Kidney (tissue), 14 donors: ENCODE data around the gene BAIAP2L2. TPM values are rescaled to one million over a fixed set of nuclear protein-coding genes. Genes with fewer than 3 reads are reported as not detected.
"Not testable (repeated sequence)": the region's sequence is repeated elsewhere in the genome, so short reads cannot be mapped to it uniquely, and the experiment has no call there.

Experiments used
- DNase-seq, 5 donors: peaks; one replicate each; pipeline ENCODE4 v3.0.0-alpha.2; 2013 to 2020
- FAIRE-seq: peaks from 2 replicates; lab custom pipeline; 2012; peaks lifted over from hg19 to GRCh38; lab: Jason Lieb, UNC
- H3K27ac ChIP-seq, 2 donors: one replicate each; pipeline ENCODE4 v1.7.0; 2013; ENCODE audit warnings: low read depth in 2 of 2, low read length in 2 of 2, inconsistent platforms in 1 of 2
- H3K27me3 ChIP-seq: one replicate; pipeline ENCODE4 v1.7.1; 2013; ENCODE audit warnings: low read length, inconsistent platforms; ENCODE audit not compliant: control insufficient read depth, insufficient read depth
- H3K36me3 ChIP-seq, 3 donors: one replicate each; pipeline versions ENCODE4 v1.7.0 to v1.7.1; 2013; ENCODE audit warnings: low read length in 3 of 3, control low read depth in 1 of 3, inconsistent platforms in 1 of 3; ENCODE audit not compliant: insufficient read depth in 3 of 3, control insufficient read depth in 2 of 3
- H3K4me1 ChIP-seq, 3 donors: one replicate each; pipeline versions ENCODE4 v1.7.0 to v1.7.1; 2013; ENCODE audit warnings: low read length in 3 of 3, inconsistent platforms in 1 of 3, low read depth in 1 of 3; ENCODE audit not compliant: control insufficient read depth in 2 of 3, insufficient read depth in 2 of 3
- H3K4me3 ChIP-seq, 3 donors: one replicate each; pipeline versions ENCODE4 v1.7.0 to v1.8.1; 2013; ENCODE audit warnings: low read length in 3 of 3, control low read depth in 1 of 3, inconsistent platforms in 1 of 3
- H3K9ac ChIP-seq, 3 donors: one replicate each; pipeline versions ENCODE4 v1.7.0 to v1.7.1; 2013; ENCODE audit warnings: low read length in 3 of 3, control low read depth in 1 of 3, inconsistent platforms in 1 of 3
- H3K9me3 ChIP-seq, 3 donors: one replicate each; pipeline versions ENCODE4 v1.7.0 to v1.7.1; 2013; ENCODE audit warnings: low read length in 3 of 3, control low read depth in 1 of 3, inconsistent platforms in 1 of 3; ENCODE audit not compliant: control insufficient read depth in 2 of 3, insufficient read depth in 1 of 3
- intact Hi-C: fragments of 100-400 bp; cut with DNase I; formaldehyde crosslinking; loops from one replicate; pipeline ENCODE4 v1.11.1; 2022
- polyA plus RNA-seq: library from polyadenylated mRNA; stranded (reverse); fragments of 350-450 nt; fragmentation: Illumina TruSeq; extraction: RNeasy Lipid Tissue Mini Kit (QIAGEN cat#74804); gene quantifications from one replicate; pipeline ENCODE4 v1.2.3, GENCODE V29; 2014; ENCODE audit warnings: low read depth, low replicate concordance; ENCODE audit not compliant: insufficient read depth
- total RNA-seq: library from RNA; stranded (reverse); fragmentation: NEBNext Ultra II Directional; extraction: Animal tissue kit (Norgen Biotek cat#: 25700); gene quantifications from one replicate; pipeline ENCODE4 v1.2.1, GENCODE V29; 2021
- TF ChIP-seq, protein P1 (sequence below): IDR thresholded peaks from 3 replicates; pipeline ENCODE4 v1.5.1; 2012; ENCODE audit warnings: mild to moderate bottlenecking, moderate library complexity, borderline replicate concordance; ENCODE audit not compliant: insufficient read depth; ENCODE audit errors: extremely low read depth
- donor health status: control.
- donor health status: control.
- donor health status: control.
- donor health status: control.
- donor health status: control.
- donor health status: DM: yes; HTN: yes; CAD: no.
- donor health status: Normal renal cell carcinoma (clear cell type).

BAIAP2L2 gene
- total and polyA plus RNA-seq, 2 donors from 2014 or later: 9.7 to 27.8 TPM

- intact Hi-C loops: no loop called here
- no peak overlapping the region for H3K9ac ChIP-seq
- H3K9me3 ChIP-seq: no peaks in the 10 kb centered on the region
- H3K27ac ChIP-seq: no peak overlapping the region
- peaks cover 0 to 8% (median 0%) of the 10 kb centered on the region in 3 donors for H3K4me1 ChIP-seq
- H3K4me3 ChIP-seq: no peak overlapping the region
- DNase-seq (peak in 1 of 5 donors; percentile 26), FAIRE-seq (no peak)
- H3K36me3 ChIP-seq: no peaks in the 10 kb centered on the region
- H3K27me3 ChIP-seq: peaks cover 3% of the 10 kb centered on the region
- TF ChIP-seq, protein P1, sequence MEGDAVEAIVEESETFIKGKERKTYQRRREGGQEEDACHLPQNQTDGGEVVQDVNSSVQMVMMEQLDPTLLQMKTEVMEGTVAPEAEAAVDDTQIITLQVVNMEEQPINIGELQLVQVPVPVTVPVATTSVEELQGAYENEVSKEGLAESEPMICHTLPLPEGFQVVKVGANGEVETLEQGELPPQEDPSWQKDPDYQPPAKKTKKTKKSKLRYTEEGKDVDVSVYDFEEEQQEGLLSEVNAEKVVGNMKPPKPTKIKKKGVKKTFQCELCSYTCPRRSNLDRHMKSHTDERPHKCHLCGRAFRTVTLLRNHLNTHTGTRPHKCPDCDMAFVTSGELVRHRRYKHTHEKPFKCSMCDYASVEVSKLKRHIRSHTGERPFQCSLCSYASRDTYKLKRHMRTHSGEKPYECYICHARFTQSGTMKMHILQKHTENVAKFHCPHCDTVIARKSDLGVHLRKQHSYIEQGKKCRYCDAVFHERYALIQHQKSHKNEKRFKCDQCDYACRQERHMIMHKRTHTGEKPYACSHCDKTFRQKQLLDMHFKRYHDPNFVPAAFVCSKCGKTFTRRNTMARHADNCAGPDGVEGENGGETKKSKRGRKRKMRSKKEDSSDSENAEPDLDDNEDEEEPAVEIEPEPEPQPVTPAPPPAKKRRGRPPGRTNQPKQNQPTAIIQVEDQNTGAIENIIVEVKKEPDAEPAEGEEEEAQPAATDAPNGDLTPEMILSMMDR: no peak
Observed at GRCh38 chr22:38079804-38080203, 30.7 kb downstream of the BAIAP2L2 start.

DNA sequence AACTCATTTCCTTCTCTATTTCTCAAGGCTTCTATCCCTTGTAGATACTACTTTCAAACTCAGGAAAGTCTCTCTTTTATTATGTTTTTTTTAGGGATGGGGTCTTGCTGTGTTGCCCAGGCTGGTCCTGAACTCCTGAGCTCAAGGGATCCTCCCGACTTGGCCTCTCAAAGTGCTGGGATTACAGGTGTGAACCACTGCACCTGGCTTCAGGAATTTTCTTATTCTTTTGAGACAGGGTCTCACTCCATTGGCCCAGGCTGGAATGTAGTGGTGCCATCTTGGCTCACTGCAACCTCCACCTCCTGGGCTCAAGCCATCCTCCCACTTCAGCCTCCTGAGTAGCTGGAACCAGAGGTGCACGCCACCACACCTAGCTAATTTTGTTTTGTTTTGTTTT lies 31.3 kb downstream of the BAIAP2L2 start:
- H3K27me3 ChIP-seq, intact Hi-C loops, H3K9me3 ChIP-seq, H3K27ac ChIP-seq, FAIRE-seq, H3K36me3 ChIP-seq, H3K4me3 ChIP-seq, H3K4me1 ChIP-seq, DNase-seq, H3K9ac ChIP-seq: not testable (repeated sequence)

- FAIRE-seq: no peak
- H3K9ac ChIP-seq: no peak overlapping the region
- no peak overlapping the region for H3K4me3 ChIP-seq
- TF ChIP-seq, protein P1: no peak
- DNase-seq: peak in 1 of 5 donors; percentile 61
- intact Hi-C loops: no loop called here
- H3K4me1 ChIP-seq: peaks cover 0 to 8% (median 0%) of the 10 kb centered on the region in 3 donors
- H3K27me3 ChIP-seq: peaks cover 1% of the 10 kb centered on the region
- no peak overlapping the region for H3K27ac ChIP-seq
- no peaks in the 10 kb centered on the region for H3K9me3 ChIP-seq
- H3K36me3 ChIP-seq: peaks cover 0 to 2% (median 2%) of the 10 kb centered on the region in 3 donors
Observed at GRCh38 chr22:38078046-38078840, 32.2 kb downstream of the BAIAP2L2 start.

DNA sequence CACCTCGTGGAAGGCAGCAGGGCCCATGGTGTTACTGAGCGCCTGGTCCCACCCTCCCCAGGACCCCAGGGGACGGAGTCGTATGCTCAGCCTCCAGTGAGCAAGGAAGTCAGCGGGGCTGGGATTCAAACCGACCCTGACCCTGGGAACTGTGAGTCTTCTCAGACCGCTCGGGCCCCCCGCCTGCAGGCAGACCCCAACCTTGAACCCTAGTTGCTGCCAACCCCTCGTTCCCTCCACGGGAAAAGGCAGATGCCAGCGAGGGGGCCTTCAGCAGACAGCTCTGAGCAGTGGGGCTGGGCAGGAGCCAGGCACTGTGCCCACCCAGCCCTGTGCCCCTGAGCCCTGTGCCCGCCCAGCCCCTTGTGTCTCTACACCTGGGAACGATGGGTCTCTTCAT lies 32.9 kb downstream of the BAIAP2L2 start:
- Histone ChIP-seq H3K4me3 (no peak overlapping the region), H3K27ac (no peak overlapping the region), H3K36me3 (peaks cover 0 to 8% (median 7%) of the 10 kb centered on the region in 3 donors), H3K9ac (no peak overlapping the region), H3K9me3 (no peaks in the 10 kb centered on the region), H3K27me3 (no peaks in the 10 kb centered on the region), H3K4me1 (peaks cover 0 to 8% (median 0%) of the 10 kb centered on the region in 3 donors)
- intact Hi-C loops: no loop called here
- TF ChIP-seq, protein P1: no peak
- FAIRE-seq: no peak
- DNase-seq: peak in 1 of 5 donors; percentile 55
